Measurements from ENCODE around the gene H2AZ2.
"Not testable (repeated sequence)": the region's sequence is repeated elsewhere in the genome, so short reads cannot be mapped to it uniquely, and the experiment has no call there.

H2AZ2 gene

GRCh38 chr7:44808914-44809393 is 38.9 kb downstream of the H2AZ2 start:
- DNase-seq = no peak
- no peaks in the 10 kb centered on the region for H3K27me3 ChIP-seq (ENCODE audit: insufficient read depth, low read length, poor library complexity)
- no peak overlapping the region for H3K4me3 ChIP-seq (ENCODE audit: low read length)
- no peak overlapping the region for H2BK5ac ChIP-seq (ENCODE audit: low read length)
- no peak overlapping the region for H3K9ac ChIP-seq (ENCODE audit: low read length)
- H2BK120ac ChIP-seq (ENCODE audit: low read depth, low read length) = no peak overlapping the region
- no CpG with 5 or more reads among the region's 4 CpGs for WGBS (ENCODE audit: extremely low coverage, insufficient coverage, low lambda C conversion rate)
- H3K79me2 ChIP-seq (ENCODE audit: control insufficient read depth, insufficient read depth, low read length) = no peaks in the 10 kb centered on the region
- no peak overlapping the region for H2AK5ac ChIP-seq (ENCODE audit: low read length)
- H3K27ac ChIP-seq (ENCODE audit: low read depth, low read length) = no peak overlapping the region
- H4K8ac ChIP-seq (ENCODE audit: low read depth, low read length) = no peak overlapping the region
- H3K18ac ChIP-seq (ENCODE audit: low read length) = no peak overlapping the region
- no peak overlapping the region for H3K4ac ChIP-seq (ENCODE audit: low read depth, low read length)
- no peak overlapping the region for H4K5ac ChIP-seq (ENCODE audit: low read length)
- no peak overlapping the region for H2BK15ac ChIP-seq (replicated peaks; ENCODE audit: low read depth)
- no peak overlapping the region for H3K23ac ChIP-seq (ENCODE audit: low read length)
- H3K4me1 ChIP-seq (ENCODE audit: control insufficient read depth, low read depth, low read length) = no peaks in the 10 kb centered on the region
- H3K56ac ChIP-seq (ENCODE audit: low read length) = no peak overlapping the region
- no peaks in the 10 kb centered on the region for H3K36me3 ChIP-seq (ENCODE audit: control insufficient read depth, insufficient read depth, low read length)
- no peaks in the 10 kb centered on the region for H3K79me1 ChIP-seq (ENCODE audit: low read length)
- no peak overlapping the region for H3K4me2 ChIP-seq (ENCODE audit: low read length)

- H3K56ac ChIP-seq (ENCODE audit: low read length) = no peak overlapping the region
- no peak overlapping the region for H3K23ac ChIP-seq (ENCODE audit: low read length)
- peaks cover 3% of the 10 kb centered on the region for H3K79me1 ChIP-seq (ENCODE audit: low read length)
- H3K4ac ChIP-seq (ENCODE audit: low read depth, low read length) = no peak overlapping the region
- H2AK5ac ChIP-seq (ENCODE audit: low read length) = no peak overlapping the region
- no peaks in the 10 kb centered on the region for H3K27me3 ChIP-seq (ENCODE audit: insufficient read depth, low read length, poor library complexity)
- no peak overlapping the region for H3K4me2 ChIP-seq (ENCODE audit: low read length)
- no peak overlapping the region for H2BK120ac ChIP-seq (ENCODE audit: low read depth, low read length)
- H4K8ac ChIP-seq (ENCODE audit: low read depth, low read length) = no peak overlapping the region
- H3K9ac ChIP-seq (ENCODE audit: low read length) = no peak overlapping the region
- H3K27ac ChIP-seq (ENCODE audit: low read depth, low read length) = no peak overlapping the region
- H3K36me3 ChIP-seq (ENCODE audit: control insufficient read depth, insufficient read depth, low read length) = peaks cover 13% of the 10 kb centered on the region
- H3K4me1 ChIP-seq (ENCODE audit: control insufficient read depth, low read depth, low read length) = no peaks in the 10 kb centered on the region
- no peak overlapping the region for H3K18ac ChIP-seq (ENCODE audit: low read length)
- no peak overlapping the region for H2BK5ac ChIP-seq (ENCODE audit: low read length)
- WGBS (ENCODE audit: extremely low coverage, insufficient coverage, low lambda C conversion rate) = no CpG with 5 or more reads among the region's 5 CpGs
- H2BK15ac ChIP-seq (replicated peaks; ENCODE audit: low read depth) = no peak overlapping the region
- DNase-seq = no peak
- no peak overlapping the region for H4K5ac ChIP-seq (ENCODE audit: low read length)
- H3K79me2 ChIP-seq (ENCODE audit: control insufficient read depth, insufficient read depth, low read length) = no peaks in the 10 kb centered on the region
- no peak overlapping the region for H3K4me3 ChIP-seq (ENCODE audit: low read length)
Measured at GRCh38 chr7:44805950-44806349, 41.9 kb downstream of the H2AZ2 start.

- not testable (repeated sequence) for H3K4ac ChIP-seq (ENCODE audit: low read depth, low read length); DNase-seq; H3K79me1 ChIP-seq (ENCODE audit: low read length); H4K5ac ChIP-seq (ENCODE audit: low read length); H3K23ac ChIP-seq (ENCODE audit: low read length); H3K27me3 ChIP-seq (ENCODE audit: insufficient read depth, low read length, poor library complexity); H3K9ac ChIP-seq (ENCODE audit: low read length); H3K4me3 ChIP-seq (ENCODE audit: low read length); H3K27ac ChIP-seq (ENCODE audit: low read depth, low read length); H3K56ac ChIP-seq (ENCODE audit: low read length); H3K79me2 ChIP-seq (ENCODE audit: control insufficient read depth, insufficient read depth, low read length); H3K18ac ChIP-seq (ENCODE audit: low read length); H2BK120ac ChIP-seq (ENCODE audit: low read depth, low read length); H4K8ac ChIP-seq (ENCODE audit: low read depth, low read length); H3K4me2 ChIP-seq (ENCODE audit: low read length); H2BK5ac ChIP-seq (ENCODE audit: low read length); H2AK5ac ChIP-seq (ENCODE audit: low read length); H2BK15ac ChIP-seq (replicated peaks; ENCODE audit: low read depth); H3K4me1 ChIP-seq (ENCODE audit: control insufficient read depth, low read depth, low read length)
- WGBS (ENCODE audit: extremely low coverage, insufficient coverage, low lambda C conversion rate) = no CpG with 5 or more reads among the region's 10 CpGs
- peaks cover 22% of the 10 kb centered on the region for H3K36me3 ChIP-seq (ENCODE audit: control insufficient read depth, insufficient read depth, low read length)
Measured at GRCh38 chr7:44803828-44804519, 43.9 kb downstream of the H2AZ2 start.

- no peak overlapping the region for H3K4ac ChIP-seq (ENCODE audit: low read depth, low read length)
- no peak overlapping the region for H4K5ac ChIP-seq (ENCODE audit: low read length)
- H3K23ac ChIP-seq (ENCODE audit: low read length) = no peak overlapping the region
- H4K8ac ChIP-seq (ENCODE audit: low read depth, low read length) = no peak overlapping the region
- H3K79me2 ChIP-seq (ENCODE audit: control insufficient read depth, insufficient read depth, low read length) = peaks cover 23% of the 10 kb centered on the region
- H3K36me3 ChIP-seq (ENCODE audit: control insufficient read depth, insufficient read depth, low read length) = peaks cover 25% of the 10 kb centered on the region
- H2BK5ac ChIP-seq (ENCODE audit: low read length) = no peak overlapping the region
- H3K4me2 ChIP-seq (ENCODE audit: low read length) = no peak overlapping the region
- no peak overlapping the region for H2BK120ac ChIP-seq (ENCODE audit: low read depth, low read length)
- no CpG with 5 or more reads among the region's 5 CpGs for WGBS (ENCODE audit: extremely low coverage, insufficient coverage, low lambda C conversion rate)
- no peak overlapping the region for H3K4me3 ChIP-seq (ENCODE audit: low read length)
- H2AK5ac ChIP-seq (ENCODE audit: low read length) = no peak overlapping the region
- H3K56ac ChIP-seq (ENCODE audit: low read length) = no peak overlapping the region
- no peak for DNase-seq
- H3K9ac ChIP-seq (ENCODE audit: low read length) = no peak overlapping the region
- no peaks in the 10 kb centered on the region for H3K27me3 ChIP-seq (ENCODE audit: insufficient read depth, low read length, poor library complexity)
- H3K79me1 ChIP-seq (ENCODE audit: low read length) = peaks cover 6% of the 10 kb centered on the region
- no peak overlapping the region for H3K18ac ChIP-seq (ENCODE audit: low read length)
- peaks cover 3% of the 10 kb centered on the region for H3K4me1 ChIP-seq (ENCODE audit: control insufficient read depth, low read depth, low read length)
- H3K27ac ChIP-seq (ENCODE audit: low read depth, low read length) = no peak overlapping the region
- no peak overlapping the region for H2BK15ac ChIP-seq (replicated peaks; ENCODE audit: low read depth)
Measured at GRCh38 chr7:44802418-44803025, 45.4 kb downstream of the H2AZ2 start.

GRCh38 chr7:44801890-44802289 is 46.0 kb downstream of the H2AZ2 start:
- H3K9ac ChIP-seq (ENCODE audit: low read length) = no peak overlapping the region
- H3K27ac ChIP-seq (ENCODE audit: low read depth, low read length) = no peak overlapping the region
- H4K5ac ChIP-seq (ENCODE audit: low read length) = no peak overlapping the region
- H2AK5ac ChIP-seq (ENCODE audit: low read length) = no peak overlapping the region
- peaks cover 6% of the 10 kb centered on the region for H3K79me1 ChIP-seq (ENCODE audit: low read length)
- H2BK15ac ChIP-seq (replicated peaks; ENCODE audit: low read depth) = no peak overlapping the region
- H3K36me3 ChIP-seq (ENCODE audit: control insufficient read depth, insufficient read depth, low read length) = peaks cover 25% of the 10 kb centered on the region
- H3K18ac ChIP-seq (ENCODE audit: low read length) = no peak overlapping the region
- peaks cover 29% of the 10 kb centered on the region for H3K79me2 ChIP-seq (ENCODE audit: control insufficient read depth, insufficient read depth, low read length)
- no peak overlapping the region for H4K8ac ChIP-seq (ENCODE audit: low read depth, low read length)
- H3K4me3 ChIP-seq (ENCODE audit: low read length) = no peak overlapping the region
- H3K4ac ChIP-seq (ENCODE audit: low read depth, low read length) = no peak overlapping the region
- no peak overlapping the region for H3K4me2 ChIP-seq (ENCODE audit: low read length)
- no peak overlapping the region for H3K23ac ChIP-seq (ENCODE audit: low read length)
- H3K27me3 ChIP-seq (ENCODE audit: insufficient read depth, low read length, poor library complexity) = no peaks in the 10 kb centered on the region
- no CpG with 5 or more reads among the region's 5 CpGs for WGBS (ENCODE audit: extremely low coverage, insufficient coverage, low lambda C conversion rate)
- peaks cover 3% of the 10 kb centered on the region for H3K4me1 ChIP-seq (ENCODE audit: control insufficient read depth, low read depth, low read length)
- peak overlapping the region; percentile 53 for H3K56ac ChIP-seq (ENCODE audit: low read length)
- no peak overlapping the region for H2BK120ac ChIP-seq (ENCODE audit: low read depth, low read length)
- DNase-seq = no peak
- no peak overlapping the region for H2BK5ac ChIP-seq (ENCODE audit: low read length)
